ENCODE data around the gene PPT2.
A peak's percentile ranks its signal among the peaks of the same experiment; 100 is the strongest.
"Not testable (repeated sequence)": the region's sequence is repeated elsewhere in the genome, so short reads cannot be mapped to it uniquely, and the experiment has no call there.

The PPT2 gene

GRCh38 chr6:32189742-32190053, 35.8 kb downstream of the PPT2 start:
- DNase-seq (ENCODE audit: low read depth in 2 of 2) = no peak

GRCh38 chr6:32190054-32190851, 36.3 kb downstream of the PPT2 start, which contains the start of gene PBX2:
Gene PBX2 (minus strand): TSS chr6:32190202. CDS start chr6:32189915, 287 bp downstream.
- DNase-seq (ENCODE audit: low read depth in 2 of 2) = peak; percentile 68 to 72

- no peak for DNase-seq (ENCODE audit: low read depth in 2 of 2)
These were observed 37.2 kb downstream of the PPT2 start for GRCh38 chr6:32190911-32191677.

DNA sequence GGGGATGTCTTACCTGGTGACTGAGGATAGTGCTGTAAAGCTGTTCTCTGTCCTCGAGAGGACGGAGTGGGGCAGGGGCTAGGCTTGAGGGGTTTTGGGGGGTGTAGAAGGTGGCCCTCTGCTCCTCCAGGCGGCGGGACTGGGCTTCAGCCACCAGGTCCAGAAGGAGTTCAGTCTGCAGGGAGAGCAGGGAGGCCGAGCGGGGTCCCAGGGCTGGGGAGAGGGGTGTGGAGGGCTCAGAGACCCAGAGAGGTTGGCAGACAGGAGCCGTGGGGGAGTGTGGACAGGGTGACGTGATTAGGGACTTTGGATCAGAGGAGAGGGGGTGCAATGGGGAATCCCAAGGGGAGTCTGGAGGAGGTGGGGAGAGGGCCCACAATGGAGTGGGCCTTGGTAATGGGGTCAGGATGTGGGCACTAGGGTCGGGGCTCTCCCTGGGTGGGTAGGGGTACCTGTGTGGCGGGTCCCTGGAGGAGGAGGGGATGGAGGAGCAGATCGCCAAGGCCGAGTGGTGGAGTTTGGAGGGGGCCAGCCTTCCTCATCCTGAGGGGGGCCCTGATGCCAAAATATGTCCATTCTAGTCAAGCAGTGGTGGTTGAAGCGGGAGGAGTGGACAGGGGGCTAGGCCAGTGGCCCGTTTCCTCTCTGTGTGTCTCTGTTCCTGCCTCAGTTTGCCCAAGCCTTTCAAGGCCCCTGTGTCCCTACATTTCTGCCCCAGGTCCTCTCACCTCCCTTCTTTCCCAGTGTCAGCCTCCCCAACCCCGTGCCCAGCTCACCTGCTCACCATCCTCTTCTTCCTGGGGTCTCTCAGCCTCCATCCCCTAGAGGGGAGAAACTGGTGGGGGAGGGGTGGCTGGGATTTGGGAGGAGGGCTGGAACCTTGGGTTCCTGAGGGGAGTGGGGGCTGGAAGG, 38.0 kb downstream of the PPT2 start:
- no peak for DNase-seq (ENCODE audit: low read depth in 2 of 2)

- no peak for DNase-seq (ENCODE audit: low read depth in 2 of 2)
These were observed 38.7 kb downstream of the PPT2 start, which contains the start of gene GPSM3 for GRCh38 chr6:32192608-32193039. Gene GPSM3 (minus strand): TSS chr6:32192643. CDS start chr6:32192513, 130 bp downstream.

DNA sequence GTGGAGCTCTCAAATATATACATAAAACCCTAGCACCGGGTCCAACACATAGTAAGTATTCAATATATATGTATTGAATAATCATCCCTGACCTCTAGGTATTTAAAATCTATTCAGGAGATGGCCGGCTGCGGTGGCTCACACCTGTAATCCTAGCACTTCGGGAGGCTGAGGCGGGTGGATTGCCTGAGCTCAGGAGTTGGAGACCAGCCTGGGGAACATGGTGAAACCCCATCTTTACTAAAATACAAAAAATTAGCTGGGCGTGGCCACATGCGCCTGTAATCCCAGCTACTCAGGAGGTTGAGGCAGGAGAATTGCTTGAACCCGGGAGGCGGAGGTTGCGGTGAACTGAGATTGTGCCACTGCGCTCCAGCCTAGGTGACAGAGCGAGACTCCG, 39.2 kb downstream of the PPT2 start:
- DNase-seq (ENCODE audit: low read depth in 2 of 2) = not testable (repeated sequence)

- no peak for DNase-seq (ENCODE audit: low read depth in 2 of 2)
These were observed 40.4 kb downstream of the PPT2 start for GRCh38 chr6:32194388-32194787.

DNA sequence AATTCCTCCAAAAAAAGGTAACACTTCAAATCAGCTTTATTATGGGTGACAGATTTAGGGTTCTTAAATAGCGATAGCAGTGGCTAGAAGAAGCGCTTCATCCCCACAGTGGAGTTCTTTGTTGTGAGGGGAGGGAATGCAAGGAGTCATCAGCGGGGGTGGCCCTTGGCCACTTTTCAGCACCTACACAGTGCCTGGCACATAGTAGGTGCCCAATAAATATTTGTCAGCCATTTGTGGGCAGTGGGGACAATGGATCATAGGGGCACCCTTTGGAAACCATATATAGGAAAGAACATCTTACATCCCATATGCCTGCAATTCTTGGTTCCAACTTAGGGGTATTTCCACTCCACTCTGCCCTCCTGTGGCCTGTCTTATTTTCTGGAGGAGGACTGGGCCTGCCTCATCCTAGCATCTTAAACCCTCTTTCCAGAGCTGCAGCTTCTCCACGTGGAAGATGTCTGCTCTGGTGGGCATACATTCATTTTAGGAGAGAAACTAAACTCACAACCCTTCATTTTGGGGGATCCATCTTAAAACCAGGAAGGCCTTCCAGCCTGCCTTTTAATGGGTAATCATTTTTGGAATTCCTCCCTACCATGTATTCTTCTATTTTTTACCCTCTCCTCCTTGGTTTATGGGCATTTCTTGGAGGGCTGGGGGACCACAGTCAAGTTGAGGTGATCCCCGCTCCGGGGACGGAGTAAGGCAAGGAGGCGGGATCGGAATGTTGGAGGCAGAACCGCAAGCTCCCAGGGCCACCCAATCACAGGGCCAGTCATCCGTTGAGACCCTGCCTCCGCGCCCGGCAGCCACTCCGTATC, 41.1 kb downstream of the PPT2 start:
- DNase-seq (ENCODE audit: low read depth in 2 of 2) = no peak

DNA sequence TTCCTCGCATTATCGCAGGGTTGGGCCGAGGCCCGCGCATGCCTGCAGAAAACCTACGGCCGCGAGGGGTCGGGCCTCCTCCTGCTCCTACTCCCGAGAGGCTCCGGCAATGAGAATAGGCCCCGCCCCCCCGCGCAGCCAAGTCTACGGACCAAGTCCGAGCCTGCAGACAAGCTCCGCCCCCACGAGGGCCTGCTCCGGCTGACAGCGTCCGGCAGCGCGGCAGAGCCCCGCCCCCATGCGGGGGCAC, 41.6 kb downstream of the PPT2 start:
- peak; percentile 100 for DNase-seq (ENCODE audit: low read depth in 2 of 2)

DNA sequence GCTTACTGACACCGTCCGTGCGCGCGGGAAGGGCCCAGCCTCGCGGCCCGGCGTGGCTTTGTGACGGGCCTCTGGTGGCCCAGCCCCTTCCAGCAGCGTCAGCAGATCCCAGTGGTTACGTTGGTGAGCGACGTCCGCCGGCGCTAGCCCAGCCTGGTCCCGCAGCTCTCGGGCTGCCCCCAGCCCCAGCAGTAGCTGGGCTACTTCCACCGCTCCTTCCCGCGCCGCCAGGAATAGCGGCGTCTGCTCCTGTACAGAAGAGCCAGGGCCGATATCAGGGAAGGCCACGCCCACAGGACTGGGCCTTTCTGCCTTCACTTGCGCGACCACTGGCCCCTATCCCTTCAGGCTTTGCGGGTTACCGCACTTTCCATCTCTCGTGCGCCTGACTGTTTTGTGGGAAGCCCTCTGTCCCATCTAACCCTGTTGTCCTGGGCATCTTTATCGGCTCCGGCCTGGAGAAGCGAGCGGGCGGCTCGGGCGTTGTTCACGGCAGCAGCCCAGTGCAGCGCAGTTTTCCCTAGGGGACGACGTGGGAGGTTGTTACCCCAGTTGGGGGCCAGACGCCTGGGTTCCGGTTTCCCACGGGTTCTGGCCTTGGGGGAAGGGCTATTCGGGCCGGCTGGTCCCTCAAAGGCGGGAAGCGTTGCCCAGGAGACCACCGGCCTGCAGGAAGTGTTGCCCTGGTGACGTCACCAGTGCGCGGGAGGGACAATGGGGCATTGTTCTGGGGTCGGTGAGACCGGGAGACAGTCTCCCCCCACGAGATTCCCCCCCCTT, 42.2 kb downstream of the PPT2 start:
- peak; percentile 64 to 66 for DNase-seq (ENCODE audit: low read depth in 2 of 2)

DNA sequence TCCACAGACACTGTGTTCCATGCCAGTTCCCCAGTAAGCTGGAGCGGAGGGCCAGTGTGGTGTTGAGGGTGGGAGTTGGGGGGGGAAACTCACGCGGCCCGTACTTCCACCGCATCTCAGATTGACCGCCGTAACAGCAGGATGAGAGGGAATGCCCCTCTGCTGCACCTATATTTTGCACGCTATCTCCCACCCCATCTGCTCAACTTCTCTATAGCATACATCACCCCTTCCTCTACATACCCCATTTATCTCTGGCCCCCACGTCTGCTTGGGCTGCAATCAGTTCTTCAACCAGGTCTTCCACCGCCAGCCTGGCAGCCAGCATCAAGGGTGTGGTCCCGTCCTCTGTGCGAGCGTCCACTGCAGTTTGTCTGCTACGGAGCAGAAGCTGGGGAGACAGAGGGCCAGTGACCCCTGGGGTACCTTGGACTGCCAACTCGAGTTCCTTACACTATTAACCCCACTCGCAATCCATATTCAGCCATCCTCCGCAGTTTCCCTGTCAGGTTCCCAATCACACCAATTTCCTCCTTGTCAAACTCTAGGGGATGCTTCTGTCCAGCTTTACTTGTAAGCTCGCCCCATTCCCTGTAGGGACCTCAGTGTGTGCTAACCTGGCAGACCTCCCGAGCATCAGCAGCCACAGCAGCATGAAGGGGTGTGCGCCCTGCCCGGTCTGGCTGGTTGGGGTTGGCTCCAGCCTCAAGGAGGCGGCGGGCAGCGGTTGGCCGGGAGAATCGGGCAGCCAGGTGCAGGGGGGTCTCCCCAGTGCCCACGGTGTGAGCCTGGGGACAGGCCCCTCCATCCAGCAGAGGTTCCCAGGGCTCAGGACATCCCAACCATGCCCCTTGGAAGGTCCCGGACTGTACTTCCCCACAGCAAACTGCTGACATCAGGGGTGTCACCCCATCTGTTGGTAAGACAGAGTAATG, 43.0 kb downstream of the PPT2 start:
- DNase-seq (ENCODE audit: low read depth in 2 of 2) = no peak

DNA sequence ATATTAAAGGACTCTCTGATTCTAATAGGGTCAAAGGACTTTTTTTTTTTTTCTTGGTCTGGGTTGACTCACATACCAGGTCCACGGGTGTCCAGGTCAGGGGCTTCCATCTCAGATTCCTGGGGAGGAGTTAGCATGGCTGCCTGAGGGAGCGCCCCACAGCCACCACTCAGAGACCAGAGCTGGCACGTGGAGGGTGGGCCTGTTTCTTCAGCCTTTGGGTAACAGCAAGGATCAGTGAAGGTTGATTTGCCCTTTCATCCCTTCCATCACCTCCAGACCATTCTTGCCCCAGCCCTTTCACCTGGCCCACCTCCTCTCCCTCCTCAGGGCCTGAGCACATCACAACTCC, 44.4 kb downstream of the PPT2 start:
- DNase-seq (ENCODE audit: low read depth in 2 of 2) = no peak

DNA sequence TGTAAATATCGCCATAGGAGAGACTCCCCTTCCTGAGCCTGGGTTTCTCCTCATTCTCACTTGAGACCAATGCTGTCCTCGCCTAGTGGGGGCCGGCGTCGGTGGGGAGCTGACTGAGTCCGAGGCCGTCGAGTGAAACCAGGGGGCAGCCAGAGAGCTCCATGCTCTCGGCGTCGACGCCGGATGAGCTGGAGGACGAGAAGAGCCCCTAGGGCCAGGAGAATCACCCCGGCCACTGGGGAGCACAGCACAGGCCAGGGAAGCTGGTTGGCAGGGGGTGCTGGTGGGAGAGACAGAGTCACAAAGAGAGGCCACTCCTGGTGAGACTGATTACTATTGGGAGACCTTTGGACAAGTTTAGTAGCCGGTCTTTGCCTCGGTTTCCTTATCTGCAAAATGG, 44.9 kb downstream of the PPT2 start:
- no peak for DNase-seq (ENCODE audit: low read depth in 2 of 2)

DNA sequence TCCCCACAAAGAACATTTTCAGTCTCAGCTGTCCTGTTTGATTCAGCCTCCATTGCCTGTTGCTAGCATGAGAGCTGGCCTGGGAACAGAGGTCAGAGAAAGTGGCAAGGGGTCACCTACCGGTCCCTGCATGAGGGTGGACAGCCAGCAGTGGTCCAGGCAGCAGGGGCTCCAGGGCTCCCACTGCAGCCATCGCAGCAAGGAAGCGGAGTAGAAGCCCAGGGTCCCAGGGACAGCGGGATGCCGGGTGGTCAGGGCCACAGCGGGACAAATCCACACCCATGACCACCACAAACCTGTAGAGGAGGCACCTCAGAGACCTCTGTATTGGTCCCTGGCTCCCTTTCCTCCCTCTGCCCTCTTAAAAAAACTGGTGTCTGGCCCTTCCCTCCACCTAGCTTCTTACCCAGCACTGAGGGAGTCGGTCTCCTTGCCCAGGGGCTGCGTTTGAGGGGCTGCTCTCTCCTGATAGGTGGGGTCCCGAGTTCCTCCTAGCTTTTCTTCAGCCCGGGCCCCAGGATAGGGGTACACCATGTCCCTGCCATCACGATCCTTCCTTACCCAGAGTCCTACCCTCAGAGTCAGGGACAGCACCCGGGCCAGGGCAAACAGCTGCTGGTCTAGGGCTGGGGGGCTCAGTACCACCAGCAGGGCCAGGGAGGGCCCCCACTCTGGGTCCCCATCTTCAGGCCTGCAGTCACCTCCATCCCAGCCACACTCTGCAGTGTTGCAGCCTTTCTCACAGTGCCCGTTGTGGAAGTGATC, 47.0 kb downstream of the PPT2 start:
- no peak for DNase-seq (ENCODE audit: low read depth in 2 of 2)

GRCh38 chr6:32202186-32202585, 48.2 kb downstream of the PPT2 start:
- DNase-seq (ENCODE audit: low read depth in 2 of 2) = no peak

GRCh38 chr6:32203426-32204267, 49.7 kb downstream of the PPT2 start:
- no peak for DNase-seq (ENCODE audit: low read depth in 2 of 2)

- DNase-seq (ENCODE audit: low read depth in 2 of 2) = no peak
These were observed 50.4 kb downstream of the PPT2 start for GRCh38 chr6:32204268-32204715.

DNA sequence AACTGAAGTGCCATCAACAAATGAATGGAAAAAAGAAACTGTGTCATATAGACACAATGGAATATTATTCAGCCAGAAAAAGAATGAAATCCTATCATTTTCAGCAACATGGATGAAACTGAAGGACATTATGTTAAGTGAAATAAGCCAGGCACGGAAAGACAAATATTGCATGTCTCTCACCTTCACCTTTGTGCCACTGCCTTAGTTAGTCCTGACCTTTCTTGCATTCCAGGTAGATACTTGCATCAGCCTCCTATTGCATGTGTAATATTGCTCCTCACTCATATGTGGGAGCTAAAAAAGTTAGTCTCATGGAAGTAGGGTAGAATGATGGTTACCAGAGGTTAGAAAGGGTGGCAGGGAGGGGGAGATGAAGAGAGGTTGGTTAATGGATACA, 55.1 kb downstream of the PPT2 start:
- no peak for DNase-seq (ENCODE audit: low read depth in 2 of 2)
